ENCODE results near the gene ACSS3.

The ACSS3 gene

GRCh38 chr12:81231574-81232368 lies 153.9 kb downstream of the ACSS3 start:
- no peak for DNase-seq

GRCh38 chr12:81245458-81245857 lies 167.6 kb downstream of the ACSS3 start:
- DNase-seq = no peak

DNA sequence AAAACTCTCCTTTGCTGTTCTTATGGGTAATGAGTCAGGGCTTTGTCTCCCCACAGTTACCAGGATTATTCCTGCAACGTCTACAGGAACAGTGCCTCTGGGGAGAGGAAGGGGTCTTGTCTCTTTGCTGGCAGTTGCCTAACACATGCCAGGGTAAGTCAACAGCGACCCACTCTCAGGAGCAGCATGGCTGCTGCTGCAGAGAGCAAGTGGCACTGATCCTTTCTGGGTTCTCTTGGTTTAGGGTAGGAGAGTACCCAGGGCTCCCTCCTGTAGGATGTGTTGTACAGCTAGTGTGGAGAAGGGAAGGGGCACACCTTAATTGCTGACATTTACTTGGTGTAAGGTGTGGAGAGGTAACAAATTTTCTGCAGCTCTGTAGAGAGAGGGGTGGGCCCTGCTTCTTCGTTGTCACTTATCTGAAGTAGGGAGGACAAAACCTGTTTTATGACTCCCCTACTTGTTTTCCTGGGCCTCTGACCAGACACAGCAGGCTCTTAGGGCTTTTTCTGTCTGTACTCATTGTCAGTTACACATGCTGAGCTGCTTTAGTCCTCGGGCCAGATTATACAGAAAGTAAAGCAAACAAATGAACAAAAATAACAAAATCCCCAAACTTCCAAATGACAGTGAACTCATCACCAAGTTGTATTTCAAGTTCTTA lies 168.2 kb downstream of the ACSS3 start:
- no peak for DNase-seq

GRCh38 chr12:81249976-81250375 lies 172.1 kb downstream of the ACSS3 start:
- no peak for DNase-seq

GRCh38 chr12:81252228-81252627 lies 174.3 kb downstream of the ACSS3 start:
- DNase-seq = no peak

- DNase-seq = no peak
Observed at GRCh38 chr12:81253360-81253759, 175.5 kb downstream of the ACSS3 start.

GRCh38 chr12:81255456-81255855 lies 177.6 kb downstream of the ACSS3 start:
- DNase-seq = no peak

GRCh38 chr12:81255947-81256346 lies 178.1 kb downstream of the ACSS3 start:
- DNase-seq = no peak

- no peak for DNase-seq
Observed at GRCh38 chr12:81257947-81258551, 180.2 kb downstream of the ACSS3 start.

DNA sequence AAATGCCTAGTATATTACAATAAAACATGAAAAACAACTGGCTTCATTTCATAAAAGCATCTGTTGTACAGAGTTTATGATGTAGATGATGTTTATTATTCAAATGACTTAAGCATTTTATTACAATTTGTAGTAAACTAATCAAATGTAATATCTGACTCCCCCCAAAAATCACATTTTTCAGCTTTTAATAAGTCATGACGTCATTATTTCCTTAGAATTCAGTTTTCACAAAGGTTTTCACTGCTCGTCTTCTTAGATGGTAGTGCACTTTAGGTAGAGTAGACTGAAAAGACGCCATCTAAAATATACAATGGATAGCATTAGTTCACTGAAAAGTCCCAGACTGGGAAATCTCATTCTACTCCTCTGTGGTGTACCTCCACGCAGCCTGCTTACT lies 181.5 kb downstream of the ACSS3 start:
- DNase-seq = no peak

DNA sequence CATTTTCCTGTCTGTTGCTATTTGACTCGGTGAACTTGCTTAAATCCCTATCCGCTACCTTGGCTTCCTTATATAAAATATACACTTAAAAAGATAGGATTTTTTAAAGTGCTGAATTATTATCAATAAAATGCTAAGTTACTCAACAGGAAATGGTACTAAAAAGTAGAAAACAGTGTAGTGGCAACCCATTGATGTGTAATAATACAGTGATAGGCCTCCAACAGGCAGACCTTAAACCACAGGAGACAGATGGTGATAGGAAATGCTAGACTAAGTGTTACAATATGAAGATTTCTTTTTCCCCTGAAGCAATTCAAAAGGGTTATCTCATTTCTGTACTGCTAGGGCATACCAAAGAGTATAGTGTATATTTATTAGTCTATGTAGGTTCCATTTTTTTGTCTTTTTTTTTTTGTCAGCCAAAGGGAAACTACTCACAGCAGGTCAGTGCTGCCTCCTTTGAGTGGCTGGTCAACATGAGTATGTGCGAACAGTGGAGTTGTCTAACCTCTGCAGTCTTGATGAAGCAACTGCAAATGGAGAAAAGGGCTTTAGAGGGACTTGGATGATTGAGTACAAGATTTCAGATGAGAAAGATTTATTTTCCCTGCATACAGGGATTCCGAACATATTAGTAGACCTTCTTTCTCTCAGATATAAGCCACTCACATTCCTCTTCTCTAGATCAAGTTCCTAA lies 183.8 kb downstream of the ACSS3 start:
- DNase-seq = no peak

DNA sequence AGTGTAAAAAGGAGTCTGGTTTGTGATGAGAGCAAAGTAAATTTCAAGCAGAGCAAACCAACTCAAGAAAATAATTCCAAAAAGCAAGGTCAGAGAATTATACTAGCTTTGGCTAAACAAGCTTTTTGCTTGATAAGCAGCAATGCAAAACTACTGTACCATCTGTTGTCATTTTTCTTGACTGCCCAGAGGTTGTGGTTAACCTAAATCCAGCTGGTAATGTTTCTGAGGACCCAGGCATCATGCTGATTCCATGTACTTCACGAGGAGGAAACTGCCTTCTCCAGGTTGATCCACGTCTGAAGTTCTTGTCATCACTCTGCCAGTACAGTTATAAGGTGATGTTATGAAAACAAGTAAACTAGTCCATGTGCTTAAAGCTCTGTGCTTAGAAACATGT lies 185.2 kb downstream of the ACSS3 start:
- no peak for DNase-seq

GRCh38 chr12:81270385-81270784 lies 192.5 kb downstream of the ACSS3 start:
- DNase-seq = no peak

DNA sequence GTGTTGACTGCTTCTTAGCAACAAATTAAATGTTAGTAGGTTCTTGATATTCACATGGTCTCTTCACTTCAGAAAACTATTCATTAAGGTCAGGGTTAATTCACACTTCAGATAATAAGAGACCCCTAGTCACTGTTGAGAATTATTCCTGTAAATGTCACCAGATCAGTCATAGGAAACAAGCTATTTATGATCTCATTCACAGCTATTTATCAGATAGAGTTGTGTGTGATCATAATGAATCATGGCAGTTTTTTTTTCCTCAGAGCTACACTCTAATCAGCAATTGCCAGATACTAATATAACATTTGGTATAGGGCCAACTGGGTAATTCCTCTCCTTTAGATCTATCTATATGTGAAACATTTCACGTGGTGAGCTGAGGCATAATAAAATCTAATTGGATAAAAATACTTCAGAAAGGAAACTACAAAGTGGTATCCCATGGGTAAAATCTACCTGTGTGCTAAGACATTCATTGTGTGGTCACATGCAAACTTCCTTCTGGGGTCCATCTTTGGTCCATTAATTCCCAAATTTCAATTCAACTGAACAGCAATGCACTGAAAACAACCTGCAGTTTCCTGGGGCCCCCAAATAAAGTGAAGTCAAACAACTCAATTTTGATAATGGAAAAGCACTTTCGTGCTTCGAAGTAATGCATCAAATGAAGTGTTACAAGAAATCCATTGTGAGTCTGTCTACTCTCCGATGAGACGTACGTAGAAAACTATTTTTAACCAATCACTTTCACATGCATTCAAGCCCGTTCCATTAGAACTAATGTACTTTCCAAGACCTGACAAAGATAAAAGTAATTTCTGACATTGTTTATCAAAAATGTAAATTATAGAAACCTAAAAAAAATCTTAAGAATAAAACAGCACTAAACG lies 197.0 kb downstream of the ACSS3 start:
- DNase-seq = no peak

DNA sequence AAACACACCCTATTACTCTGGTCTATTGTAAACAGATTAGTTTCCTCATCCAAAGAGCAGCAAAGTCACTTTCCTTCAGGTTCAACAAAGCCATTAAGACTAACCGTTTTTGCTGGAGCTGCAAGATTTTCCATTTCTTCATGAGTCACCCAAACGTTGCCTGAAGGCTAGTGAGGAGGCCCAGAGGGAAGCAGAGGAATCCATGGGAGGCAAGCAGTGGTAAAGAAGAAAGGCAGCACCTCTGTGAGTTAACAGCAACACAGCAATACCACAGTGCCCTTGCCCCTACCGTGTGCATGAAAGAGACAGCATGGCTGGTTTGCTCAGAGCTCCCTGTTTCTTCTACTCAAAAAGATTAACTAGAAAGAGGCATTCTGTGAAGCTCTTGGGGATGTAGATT lies 206.3 kb downstream of the ACSS3 start:
- no peak for DNase-seq

DNA sequence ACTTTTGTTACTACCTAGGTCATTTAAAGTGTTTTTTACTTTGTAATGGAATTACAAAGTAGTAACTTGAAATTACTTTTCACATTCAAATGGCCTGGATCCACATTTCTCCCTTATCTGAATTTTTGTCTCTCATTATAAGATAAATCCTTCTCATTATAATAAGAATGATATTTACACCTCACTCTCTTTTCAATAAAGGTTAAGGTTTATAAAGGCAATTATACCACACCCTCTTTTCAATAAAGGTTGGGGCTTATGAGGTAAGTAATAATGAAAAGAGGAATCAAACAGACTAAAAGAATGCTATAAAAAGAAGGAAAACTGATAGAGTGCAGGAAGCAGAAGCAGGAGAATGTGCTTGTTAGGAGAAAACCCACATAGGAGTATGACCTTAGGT lies 210.8 kb downstream of the ACSS3 start:
- no peak for DNase-seq

- no peak for DNase-seq
Observed at GRCh38 chr12:81294325-81295190, 216.7 kb downstream of the ACSS3 start.

- no peak for DNase-seq
Observed at GRCh38 chr12:81295251-81295650, 217.4 kb downstream of the ACSS3 start.

- DNase-seq = no peak
Observed at GRCh38 chr12:81296556-81297305, 218.9 kb downstream of the ACSS3 start.

DNA sequence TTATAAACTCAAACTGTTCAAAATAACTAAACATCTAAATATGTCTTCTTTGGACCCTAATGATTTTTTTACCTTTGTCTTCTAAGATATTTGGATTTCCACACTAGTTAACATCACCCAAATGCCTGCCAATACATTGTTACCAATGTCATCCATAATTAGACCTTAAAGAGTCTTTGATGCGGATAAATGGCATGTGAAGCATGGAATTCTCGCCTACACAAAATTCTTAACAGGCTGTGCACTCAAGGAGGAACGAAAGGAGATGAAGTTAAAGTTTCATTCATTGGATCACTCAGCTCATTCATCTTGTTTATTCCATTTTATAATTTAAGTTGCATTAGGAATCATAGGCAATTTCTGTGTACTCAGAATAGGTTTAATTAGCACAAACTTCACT lies 219.7 kb downstream of the ACSS3 start:
- no peak for DNase-seq

GRCh38 chr12:81300454-81300853 lies 222.6 kb downstream of the ACSS3 start:
- DNase-seq = no peak
